Endothelial cell of umbilical vein (primary cell): ENCODE results near the gene EPB41L3. TPM values are rescaled to one million over a fixed set of nuclear protein-coding genes. Genes with fewer than 3 reads are reported as not detected.

Experiments used
- BruUV-seq: library from RNA; stranded (reverse); fragments of 400-500 nt; replicated peaks from 2 replicates; lab custom pipeline; 2021; lab: Mats Ljungman, UMichigan
- CTCF ChIA-PET: fragments of 300-600, 350-600 bp; sonication (Branson Sonifier 250); formaldehyde crosslinking; loops from one replicate; lab custom pipeline; 2021; ENCODE audit warnings: antibody characterized with exemption, inconsistent platforms; lab: Charles Lee
- POLR2A ChIA-PET: fragments of 300-600, 350-600 bp; sonication (Branson Sonifier 250); formaldehyde crosslinking; loops from one replicate; lab custom pipeline; 2021; ENCODE audit warnings: antibody characterized with exemption, inconsistent platforms; lab: Charles Lee
- DNase-seq: peaks from one replicate; pipeline ENCODE4 v3.0.0-alpha.2; 2011; ENCODE audit warnings: low read depth, low spot score
- FAIRE-seq: peaks from 2 replicates; lab custom pipeline; 2011; peaks lifted over from hg19 to GRCh38; lab: Jason Lieb, UNC
- H2AFZ ChIP-seq: 2 replicates; pipeline ENCODE4 v1.6.0; 2012; ENCODE audit warnings: low read depth, low read length, control low read depth, inconsistent platforms
- H3K27ac ChIP-seq: 2 replicates; pipeline ENCODE4 v1.5.1; 2011; ENCODE audit warnings: low read depth, mild to moderate bottlenecking, control low read depth, low read length, moderate library complexity; ENCODE audit not compliant: insufficient read depth
- H3K27me3 ChIP-seq, 2 experiments: 2 replicates each; pipeline versions ENCODE4 v1.6.0 to v1.6.1; 2011; ENCODE audit warnings: low read length in 2 of 2, mixed read lengths in 1 of 2; ENCODE audit not compliant: control insufficient read depth in 2 of 2, insufficient read depth in 2 of 2
- H3K36me3 ChIP-seq, 2 experiments: 2 replicates in 1 of 2; 3 replicates in 1 of 2; pipeline ENCODE4 v1.5.1; 2011; ENCODE audit warnings: low read length in 2 of 2, mild to moderate bottlenecking in 1 of 2, moderate library complexity in 1 of 2; ENCODE audit not compliant: control insufficient read depth in 2 of 2, insufficient read depth in 2 of 2; ENCODE audit errors: extremely low read depth in 1 of 2
- H3K4me1 ChIP-seq: 3 replicates; pipeline ENCODE4 v1.5.1; 2011; ENCODE audit warnings: mild to moderate bottlenecking, low read length; ENCODE audit not compliant: control insufficient read depth, insufficient read depth; ENCODE audit errors: extremely low read depth
- H3K4me2 ChIP-seq: 2 replicates; pipeline ENCODE4 v1.6.1; 2011; ENCODE audit warnings: low read length, control low read depth, mixed read lengths; ENCODE audit not compliant: insufficient read depth
- H3K4me3 ChIP-seq, 3 experiments: fragments of 200-600 bp in 1 of 3; sonication (generic), shearing (Covaris generic) in 1 of 3; replicated peaks in 1 of 3; 2 replicates each; pipeline ENCODE4 v1.5.1; 2011 to 2016; ENCODE audit warnings: control low read depth in 3 of 3, low read length in 3 of 3, mild to moderate bottlenecking in 2 of 3, inconsistent platforms in 1 of 3, low read depth in 1 of 3, moderate library complexity in 1 of 3; ENCODE audit not compliant: insufficient read depth in 1 of 3
- H3K79me2 ChIP-seq: 2 replicates; pipeline ENCODE4 v1.6.0; 2012; ENCODE audit warnings: low read length, inconsistent platforms; ENCODE audit not compliant: control insufficient read depth, insufficient read depth
- H3K9ac ChIP-seq: replicated peaks from 2 replicates; pipeline ENCODE3; 2011; ENCODE audit warnings: low read length, control low read depth; ENCODE audit not compliant: insufficient read depth; ENCODE audit errors: extremely low read depth
- H3K9me1 ChIP-seq: replicated peaks from 3 replicates; pipeline ENCODE4 v1.6.0; 2011; ENCODE audit warnings: mild to moderate bottlenecking, low read length; ENCODE audit not compliant: control insufficient read depth, insufficient read depth; ENCODE audit errors: extremely low read depth
- H3K9me3 ChIP-seq: replicated peaks from 2 replicates; pipeline ENCODE4 v1.5.1; 2012; ENCODE audit warnings: low read length, inconsistent platforms; ENCODE audit not compliant: control insufficient read depth, insufficient read depth
- H4K20me1 ChIP-seq: replicated peaks from 2 replicates; pipeline ENCODE3; 2011; ENCODE audit warnings: mild to moderate bottlenecking, low read length; ENCODE audit not compliant: control insufficient read depth, insufficient read depth; ENCODE audit errors: extremely low read depth
- EZH2 ChIP-seq: IDR thresholded peaks from 2 replicates; pipeline ENCODE4 v1.6.1; 2012; ENCODE audit warnings: borderline replicate concordance, low read depth, mild to moderate bottlenecking, moderate library complexity, low read length, inconsistent platforms; ENCODE audit not compliant: severe bottlenecking
- FOS ChIP-seq: IDR thresholded peaks from 2 replicates; pipeline ENCODE4 v1.6.1; 2011; ENCODE audit warnings: mild to moderate bottlenecking, low read length, moderate library complexity, borderline replicate concordance; ENCODE audit not compliant: insufficient read depth
- GATA2 ChIP-seq: IDR thresholded peaks from 2 replicates; pipeline ENCODE4 v1.7.0; 2011; ENCODE audit warnings: low read depth, mild to moderate bottlenecking, moderate library complexity, mixed read lengths, low read length; ENCODE audit not compliant: insufficient read length, insufficient read depth
- JUN ChIP-seq: IDR thresholded peaks from 2 replicates; pipeline ENCODE4 v1.6.1; 2011; ENCODE audit warnings: borderline replicate concordance, low read depth; ENCODE audit not compliant: insufficient read length, insufficient read depth
- MYC ChIP-seq: IDR thresholded peaks from one replicate; pipeline ENCODE4 v1.6.1; 2011; ENCODE audit warnings: mild to moderate bottlenecking, low read depth, low read length
- POLR2A ChIP-seq: IDR thresholded peaks from 2 replicates; pipeline ENCODE4 v1.6.1; 2012; ENCODE audit warnings: low read depth, mild to moderate bottlenecking, control low read depth, low read length
- POLR2AphosphoS5 ChIP-seq: IDR thresholded peaks from 2 replicates; pipeline ENCODE4 v1.6.1; 2012; ENCODE audit warnings: low read depth, mild to moderate bottlenecking, control low read depth, low read length, moderate library complexity; ENCODE audit not compliant: insufficient read depth
- dilution Hi-C: fragments of 300-500 bp; cut with MboI; formaldehyde crosslinking; loops from one replicate; pipeline ENCODE4 v1.15.0; 2019; ENCODE audit warnings: low sequenced_read_pairs; ENCODE audit not compliant: extremely low pct_ligation_motif_present
- intact Hi-C: fragments of 100-400 bp; cut with micrococcal nuclease; formaldehyde crosslinking; loops from one replicate; pipeline ENCODE4 v1.10.0; 2022
- polyA plus RNA-seq, 4 experiments: library from polyadenylated mRNA; depleted of rRNA in 3 of 4; stranded (reverse) in 3 of 4; unstranded in 1 of 4; fragments of >200 nt; gene quantifications; 2 replicates each; pipeline versions ENCODE4 v1.2.1 to v1.2.3, GENCODE V29; 2011 to 2012; ENCODE audit warnings: missing spikeins in 1 of 4
- total RNA-seq: library from RNA; stranded (reverse); gene quantifications from 2 replicates; pipeline ENCODE4 v1.2.3, GENCODE V29; 2021
- TF ChIP-seq, protein P1 (sequence below), 2 donors: IDR thresholded peaks; 1 replicate in 1 of 2; 2 replicates in 1 of 2; pipeline ENCODE4 v1.5.1; 2011; ENCODE audit warnings: low read length in 2 of 2, mild to moderate bottlenecking in 2 of 2, moderate library complexity in 2 of 2, control low read depth in 1 of 2, inconsistent platforms in 1 of 2, low read depth in 1 of 2; ENCODE audit not compliant: insufficient read depth in 1 of 2; ENCODE audit errors: extremely low read depth in 1 of 2
- TF ChIP-seq, protein P2 (sequence below): IDR thresholded peaks from 2 replicates; pipeline ENCODE4 v1.6.1; 2011; ENCODE audit not compliant: insufficient read depth, insufficient read length

The EPB41L3 gene
- total and polyA plus RNA-seq, 2 donors (not counting 3 experiments of a cell fraction or from before 2014, with no cell fraction given) = 38.9 to 114 TPM

DNA sequence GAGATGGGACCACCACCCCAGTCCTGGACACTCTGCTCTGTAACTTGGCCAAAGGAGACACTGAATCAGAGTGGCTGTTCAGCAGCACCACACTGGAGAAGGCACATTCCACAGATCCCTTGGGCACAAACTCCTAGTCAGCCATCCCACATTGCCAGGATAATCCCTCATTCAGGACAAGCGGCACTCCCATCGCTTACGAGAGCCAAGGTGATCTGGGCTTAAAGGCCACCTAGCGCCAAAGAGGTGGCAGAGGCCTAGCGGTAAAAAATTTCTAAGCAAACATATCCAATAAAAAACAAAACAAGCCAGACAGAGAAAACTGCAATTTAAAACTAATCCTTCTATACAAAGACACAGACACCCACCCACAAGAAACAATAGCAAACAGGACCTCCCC lies 62.2 kb downstream of the EPB41L3 start:
- intact Hi-C loops = no loop called here
- dilution Hi-C loops = no loop called here
- FAIRE-seq = no peak

More for the DNA sequence above, 62.2 kb downstream of the EPB41L3 start:
- no peak overlapping the region for H3K4me3 ChIP-seq
- no peaks in the 10 kb centered on the region for H3K9me3 ChIP-seq
- POLR2A ChIA-PET = no interaction called here
- H3K27me3 ChIP-seq = no peaks in the 10 kb centered on the region
- H3K9me1 ChIP-seq = no peaks in the 10 kb centered on the region
- CTCF ChIA-PET = interaction anchor here (0.8 to 1.3 kb wide), 5 partner anchors 9 to 83 kb away, joined by 3 to 4 read pairs (median 3); no protein-coding TSS in a partner anchor
- H3K36me3 ChIP-seq = no peaks in the 10 kb centered on the region
- no peak overlapping the region for H3K9ac ChIP-seq
- no peak overlapping the region for H3K27ac ChIP-seq
- peaks cover 49% of the 10 kb centered on the region for H3K79me2 ChIP-seq
- H3K4me1 ChIP-seq = peaks cover 4% of the 10 kb centered on the region
- TF ChIP-seq POLR2A (no peak), POLR2AphosphoS5 (no peak), GATA2 (no peak), MYC (no peak), FOS (no peak), EZH2 (no peak), JUN (no peak)
- TF ChIP-seq, protein P1, sequence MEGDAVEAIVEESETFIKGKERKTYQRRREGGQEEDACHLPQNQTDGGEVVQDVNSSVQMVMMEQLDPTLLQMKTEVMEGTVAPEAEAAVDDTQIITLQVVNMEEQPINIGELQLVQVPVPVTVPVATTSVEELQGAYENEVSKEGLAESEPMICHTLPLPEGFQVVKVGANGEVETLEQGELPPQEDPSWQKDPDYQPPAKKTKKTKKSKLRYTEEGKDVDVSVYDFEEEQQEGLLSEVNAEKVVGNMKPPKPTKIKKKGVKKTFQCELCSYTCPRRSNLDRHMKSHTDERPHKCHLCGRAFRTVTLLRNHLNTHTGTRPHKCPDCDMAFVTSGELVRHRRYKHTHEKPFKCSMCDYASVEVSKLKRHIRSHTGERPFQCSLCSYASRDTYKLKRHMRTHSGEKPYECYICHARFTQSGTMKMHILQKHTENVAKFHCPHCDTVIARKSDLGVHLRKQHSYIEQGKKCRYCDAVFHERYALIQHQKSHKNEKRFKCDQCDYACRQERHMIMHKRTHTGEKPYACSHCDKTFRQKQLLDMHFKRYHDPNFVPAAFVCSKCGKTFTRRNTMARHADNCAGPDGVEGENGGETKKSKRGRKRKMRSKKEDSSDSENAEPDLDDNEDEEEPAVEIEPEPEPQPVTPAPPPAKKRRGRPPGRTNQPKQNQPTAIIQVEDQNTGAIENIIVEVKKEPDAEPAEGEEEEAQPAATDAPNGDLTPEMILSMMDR (IDR thresholded peaks at IDR 0.05; ENCODE audit: extremely low read depth in 1 of 2, insufficient read depth in 1 of 2, low read depth in 1 of 2, low read length in 2 of 2) = no peak
- TF ChIP-seq, protein P2, sequence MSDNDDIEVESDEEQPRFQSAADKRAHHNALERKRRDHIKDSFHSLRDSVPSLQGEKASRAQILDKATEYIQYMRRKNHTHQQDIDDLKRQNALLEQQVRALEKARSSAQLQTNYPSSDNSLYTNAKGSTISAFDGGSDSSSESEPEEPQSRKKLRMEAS = no peak
- H2AFZ ChIP-seq = no peak overlapping the region
- DNase-seq = no peak
- H3K4me2 ChIP-seq = no peak overlapping the region
- no peaks in the 10 kb centered on the region for H4K20me1 ChIP-seq
- no TSS peak for BruUV-seq
